HG03469 (cell line): ENCODE data around the gene DACT3.

ENCODE experiments used
- ATAC-seq: cut with Tn5 transposase; IDR thresholded peaks from one replicate; pipeline ENCODE4 v1.9.1; 2021; ENCODE audit warnings: mild to moderate bottlenecking, moderate library complexity, moderate number of reproducible peaks; ENCODE audit not compliant: unreplicated experiment

Gene DACT3

DNA sequence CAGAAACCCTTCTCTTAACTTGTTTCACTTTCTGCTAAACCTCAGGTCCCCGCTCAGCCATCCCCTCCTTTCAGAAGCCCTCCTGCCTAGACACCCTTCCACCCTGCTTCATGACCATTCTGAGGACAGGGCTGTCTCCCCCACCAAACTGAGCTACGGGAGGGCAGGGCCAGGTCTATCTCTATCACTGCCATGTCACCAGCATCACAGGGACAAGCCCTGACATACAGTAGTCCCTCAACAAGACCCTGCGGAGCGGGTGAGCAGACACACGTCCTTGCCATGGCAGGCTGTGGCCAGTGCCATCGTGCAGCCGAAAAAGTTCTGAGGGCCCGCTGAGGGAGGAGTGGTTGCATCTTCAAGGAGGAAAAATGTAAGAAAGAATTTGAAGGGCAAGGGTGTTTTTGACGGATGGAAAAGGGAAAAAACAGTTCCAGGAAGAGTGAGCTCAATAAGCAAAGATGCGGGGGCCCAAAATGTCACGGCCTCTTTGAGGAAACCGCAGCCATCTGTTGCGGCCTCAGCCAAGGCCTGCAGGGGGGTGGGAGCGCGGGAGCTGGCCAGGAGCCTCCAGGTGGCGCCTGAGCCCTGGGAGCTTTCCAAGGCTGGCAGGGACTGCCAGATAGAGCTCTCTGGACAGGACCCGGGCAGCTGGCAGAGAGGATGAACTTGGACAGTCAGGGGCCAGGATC lies 44.2 kb downstream of the DACT3 start:
- no peak for ATAC-seq

DNA sequence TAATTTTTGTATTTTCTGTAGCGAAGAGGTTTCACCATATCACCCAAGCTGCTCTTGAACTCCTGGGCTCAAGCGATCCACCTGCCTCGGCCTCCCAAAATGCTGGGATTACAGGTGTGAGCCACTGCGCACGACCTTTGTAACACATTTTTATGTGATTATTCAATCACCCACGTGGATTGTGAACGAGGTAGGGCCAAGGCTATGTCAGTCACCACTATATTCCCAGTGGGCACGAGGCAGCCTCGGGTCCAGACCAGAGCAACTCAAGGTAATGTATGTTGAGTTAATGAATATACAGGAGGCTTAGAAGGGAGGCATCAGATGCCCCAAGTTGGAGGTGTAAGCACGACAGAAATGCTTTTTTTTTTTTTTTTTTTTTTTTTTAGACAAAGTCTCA lies 45.0 kb downstream of the DACT3 start:
- no peak for ATAC-seq

DNA sequence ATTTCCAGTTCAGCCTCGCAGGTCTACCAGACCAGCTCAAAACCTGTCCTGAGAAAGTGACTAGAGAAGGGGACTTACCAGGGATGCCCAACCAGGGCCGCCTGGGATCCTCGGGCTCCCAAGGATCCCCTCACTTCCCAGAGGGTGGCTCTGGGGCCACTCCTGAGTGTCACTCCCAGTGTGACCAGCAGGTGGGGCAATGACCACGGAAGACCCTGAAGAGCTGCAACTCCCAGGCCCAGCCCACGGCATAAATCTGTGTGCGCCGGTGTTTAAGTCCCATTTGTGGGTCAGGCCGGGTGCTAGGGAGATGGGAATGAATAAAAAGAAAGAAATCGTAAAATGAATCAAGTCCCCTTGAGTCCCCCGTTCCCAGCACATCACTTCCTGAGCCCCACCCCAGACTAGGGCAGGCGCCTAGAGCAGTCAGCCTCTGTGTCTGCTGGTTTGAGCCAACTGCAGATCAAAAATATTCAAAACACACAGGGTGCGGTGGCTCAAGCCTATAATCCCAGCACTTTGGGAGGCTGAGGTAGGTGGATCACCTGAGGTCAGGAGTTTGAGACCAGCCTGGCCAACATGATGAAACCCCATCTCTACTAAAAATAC lies 46.8 kb downstream of the DACT3 start:
- ATAC-seq: no peak

DNA sequence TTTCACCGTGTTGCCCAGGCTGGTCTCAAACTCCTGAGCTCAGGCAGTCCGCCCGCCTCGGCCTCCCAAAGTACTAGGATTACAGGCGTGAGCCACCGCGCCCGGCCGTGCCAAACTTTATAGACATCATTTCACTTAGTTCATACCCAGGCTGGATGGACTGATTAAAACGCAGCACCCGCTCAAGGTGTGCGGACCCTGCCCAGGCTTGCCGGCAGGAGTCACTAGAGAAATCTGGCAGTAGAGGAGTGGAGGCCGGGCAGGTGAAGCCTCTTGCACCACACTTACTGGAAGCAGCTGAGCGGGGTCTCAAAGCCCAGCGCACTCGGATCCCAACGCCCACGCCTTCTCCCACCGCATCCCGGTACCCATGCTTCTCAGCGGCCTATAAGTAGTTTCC lies 47.5 kb downstream of the DACT3 start:
- no peak for ATAC-seq

DNA sequence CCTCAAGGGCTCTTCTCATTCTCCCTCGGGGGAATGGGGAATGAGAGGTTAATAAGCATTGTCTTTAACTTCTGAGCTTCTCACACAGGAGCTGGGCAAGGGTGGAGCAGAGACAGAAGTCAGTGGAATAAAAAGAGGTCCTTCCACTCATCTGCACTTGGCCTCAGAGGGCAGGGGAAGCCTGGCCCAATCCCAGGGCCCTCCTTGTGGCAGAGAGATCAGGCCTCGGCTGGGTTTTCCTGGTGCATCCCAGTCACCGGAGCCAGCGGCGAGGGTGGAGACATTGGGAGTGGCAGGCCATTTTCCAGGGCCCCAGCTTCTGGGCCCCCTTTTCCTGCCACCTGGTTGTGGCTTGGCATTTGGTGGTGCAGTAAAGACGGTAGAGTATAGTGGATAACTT lies 49.2 kb downstream of the DACT3 start:
- no peak for ATAC-seq

DNA sequence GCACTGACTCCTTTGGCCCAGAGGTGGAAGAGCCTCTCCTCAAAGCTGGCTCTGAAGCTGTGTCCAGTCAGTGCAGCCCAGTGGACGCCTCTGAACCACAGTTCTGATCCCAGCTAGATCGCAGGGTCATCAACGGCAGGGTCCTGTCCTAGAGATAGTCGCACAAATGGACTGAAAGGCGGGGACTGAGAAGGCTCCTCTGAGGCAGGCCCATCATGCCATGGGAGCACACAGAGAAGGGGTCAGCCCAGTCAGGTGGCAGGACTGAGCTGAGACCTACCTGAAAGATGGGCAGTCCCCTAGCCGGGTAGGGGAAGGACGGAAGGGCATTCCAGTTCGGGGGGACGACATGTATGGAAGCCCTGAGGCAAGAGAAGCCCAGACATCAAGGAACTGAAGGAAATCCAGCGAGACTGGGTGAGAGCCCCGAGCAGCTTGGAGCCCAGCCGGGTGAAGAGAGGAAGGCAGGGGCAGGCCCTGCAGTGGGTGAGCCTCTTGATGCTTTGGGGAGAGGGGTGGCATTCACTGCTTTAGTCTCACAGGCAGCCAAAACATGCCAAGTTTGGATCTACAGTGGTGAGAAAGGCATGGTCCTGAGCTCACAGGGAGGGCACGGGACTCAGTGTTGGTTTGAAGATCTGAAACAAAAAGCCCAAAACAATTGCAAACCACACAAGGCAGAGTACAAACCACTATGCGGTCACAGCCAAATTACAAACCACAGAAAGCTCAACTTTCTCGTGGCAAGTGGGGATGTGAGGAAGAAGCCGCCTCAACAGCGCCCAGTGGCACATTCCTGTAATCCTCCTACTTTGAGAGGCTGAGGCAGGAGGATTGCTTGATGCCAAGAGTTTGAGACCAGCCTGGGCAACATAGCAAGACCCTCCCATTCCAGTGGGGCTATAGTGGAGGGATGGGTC lies 49.9 kb downstream of the DACT3 start:
- ATAC-seq: no peak

DNA sequence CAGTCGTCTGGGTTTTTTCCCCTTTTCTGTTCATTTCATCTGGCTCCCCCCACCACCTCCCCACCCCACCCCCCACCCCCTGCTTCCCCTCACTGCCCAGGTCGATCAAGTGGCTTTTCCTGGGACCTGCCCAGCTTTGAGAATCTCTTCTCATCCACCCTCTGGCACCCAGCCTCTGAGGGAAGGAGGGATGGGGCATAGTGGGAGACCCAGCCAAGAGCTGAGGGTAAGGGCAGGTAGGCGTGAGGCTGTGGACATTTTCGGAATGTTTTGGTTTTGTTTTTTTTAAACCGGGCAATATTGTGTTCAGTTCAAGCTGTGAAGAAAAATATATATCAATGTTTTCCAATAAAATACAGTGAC lies 50.6 kb downstream of the DACT3 start:
- ATAC-seq: no peak

DNA sequence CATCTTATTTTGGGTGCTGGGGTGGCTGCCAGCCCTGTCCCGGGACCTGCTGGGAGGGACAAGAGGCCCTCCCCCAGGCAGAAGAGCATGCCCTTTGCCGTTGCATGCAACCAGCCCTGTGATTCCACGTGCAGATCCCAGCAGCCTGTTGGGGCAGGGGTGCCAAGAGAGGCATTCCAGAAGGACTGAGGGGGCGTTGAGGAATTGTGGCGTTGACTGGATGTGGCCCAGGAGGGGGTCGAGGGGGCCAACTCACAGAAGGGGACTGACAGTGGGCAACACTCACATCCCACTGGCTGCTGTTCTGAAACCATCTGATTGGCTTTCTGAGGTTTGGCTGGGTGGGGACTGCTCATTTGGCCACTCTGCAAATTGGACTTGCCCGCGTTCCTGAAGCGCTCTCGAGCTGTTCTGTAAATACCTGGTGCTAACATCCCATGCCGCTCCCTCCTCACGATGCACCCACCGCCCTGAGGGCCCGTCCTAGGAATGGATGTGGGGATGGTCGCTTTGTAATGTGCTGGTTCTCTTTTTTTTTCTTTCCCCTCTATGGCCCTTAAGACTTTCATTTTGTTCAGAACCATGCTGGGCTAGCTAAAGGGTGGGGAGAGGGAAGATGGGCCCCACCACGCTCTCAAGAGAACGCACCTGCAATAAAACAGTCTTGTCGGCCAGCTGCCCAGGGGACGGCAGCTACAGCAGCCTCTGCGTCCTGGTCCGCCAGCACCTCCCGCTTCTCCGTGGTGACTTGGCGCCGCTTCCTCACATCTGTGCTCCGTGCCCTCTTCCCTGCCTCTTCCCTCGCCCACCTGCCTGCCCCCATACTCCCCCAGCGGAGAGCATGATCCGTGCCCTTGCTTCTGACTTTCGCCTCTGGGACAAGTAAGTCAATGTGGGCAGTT lies 51.2 kb downstream of the DACT3 start:
- ATAC-seq: no peak

DNA sequence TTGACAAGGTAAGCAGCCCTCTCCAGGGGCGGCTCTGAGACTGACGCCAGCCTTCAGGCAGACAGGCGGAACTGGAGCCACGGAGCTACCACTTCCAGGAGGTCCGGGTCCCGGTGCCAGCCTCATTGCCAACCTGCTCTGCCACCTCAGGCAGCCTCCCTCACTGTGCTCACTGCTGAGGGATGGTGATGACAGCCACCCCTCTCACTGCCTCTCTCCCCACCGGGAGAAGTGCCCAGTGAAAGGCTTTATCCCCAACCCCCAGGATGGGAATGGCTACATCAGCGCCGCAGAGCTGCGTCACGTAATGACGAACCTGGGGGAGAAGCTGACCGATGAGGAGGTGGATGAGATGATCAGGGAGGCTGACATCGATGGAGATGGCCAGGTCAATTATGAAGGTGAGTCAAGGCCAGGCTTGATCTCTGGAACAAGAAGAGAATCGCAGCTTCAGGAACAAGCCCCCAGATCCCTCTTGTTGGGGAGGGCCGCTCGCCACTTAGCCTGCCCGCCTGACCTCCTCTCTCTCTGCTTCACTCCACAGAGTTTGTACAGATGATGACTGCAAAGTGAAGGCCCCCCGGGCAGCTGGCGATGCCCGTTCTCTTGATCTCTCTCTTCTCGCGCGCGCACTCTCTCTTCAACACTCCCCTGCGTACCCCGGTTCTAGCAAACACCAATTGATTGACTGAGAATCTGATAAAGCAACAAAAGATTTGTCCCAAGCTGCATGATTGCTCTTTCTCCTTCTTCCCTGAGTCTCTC lies 52.2 kb downstream of the DACT3 start:
- no peak for ATAC-seq

DNA sequence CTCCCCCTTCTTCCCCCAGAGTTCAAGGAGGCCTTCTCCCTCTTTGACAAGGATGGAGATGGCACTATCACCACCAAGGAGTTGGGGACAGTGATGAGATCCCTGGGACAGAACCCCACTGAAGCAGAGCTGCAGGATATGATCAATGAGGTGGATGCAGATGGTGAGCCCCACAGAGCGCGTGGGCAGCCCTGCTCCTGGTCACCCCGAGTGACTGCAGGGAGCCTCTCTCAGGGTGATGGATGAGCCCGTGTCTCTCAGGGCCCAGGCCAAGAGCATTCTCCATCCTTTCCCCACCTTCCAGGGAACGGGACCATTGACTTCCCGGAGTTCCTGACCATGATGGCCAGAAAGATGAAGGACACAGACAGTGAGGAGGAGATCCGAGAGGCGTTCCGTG lies 52.8 kb downstream of the DACT3 start:
- ATAC-seq: no peak

DNA sequence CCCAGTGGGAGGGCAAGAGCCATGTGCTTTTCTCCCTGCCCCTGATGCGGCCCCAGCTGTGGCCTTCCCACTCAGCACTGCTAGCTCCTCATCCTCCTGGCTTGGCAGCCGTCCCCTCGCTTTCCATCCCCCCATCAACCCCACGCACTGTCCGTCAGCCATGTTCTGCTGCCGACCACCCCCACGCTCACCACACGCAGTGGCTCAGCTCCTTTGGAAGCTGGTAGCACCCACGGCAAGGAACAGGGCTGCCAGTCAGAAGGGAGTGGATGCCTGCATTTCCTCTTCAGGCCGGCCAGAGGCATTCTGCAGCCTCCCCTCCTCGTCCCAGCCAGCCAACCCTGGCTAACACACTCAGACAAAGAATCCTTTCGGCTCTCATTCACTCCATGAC lies 53.5 kb downstream of the DACT3 start:
- ATAC-seq: no peak

DNA sequence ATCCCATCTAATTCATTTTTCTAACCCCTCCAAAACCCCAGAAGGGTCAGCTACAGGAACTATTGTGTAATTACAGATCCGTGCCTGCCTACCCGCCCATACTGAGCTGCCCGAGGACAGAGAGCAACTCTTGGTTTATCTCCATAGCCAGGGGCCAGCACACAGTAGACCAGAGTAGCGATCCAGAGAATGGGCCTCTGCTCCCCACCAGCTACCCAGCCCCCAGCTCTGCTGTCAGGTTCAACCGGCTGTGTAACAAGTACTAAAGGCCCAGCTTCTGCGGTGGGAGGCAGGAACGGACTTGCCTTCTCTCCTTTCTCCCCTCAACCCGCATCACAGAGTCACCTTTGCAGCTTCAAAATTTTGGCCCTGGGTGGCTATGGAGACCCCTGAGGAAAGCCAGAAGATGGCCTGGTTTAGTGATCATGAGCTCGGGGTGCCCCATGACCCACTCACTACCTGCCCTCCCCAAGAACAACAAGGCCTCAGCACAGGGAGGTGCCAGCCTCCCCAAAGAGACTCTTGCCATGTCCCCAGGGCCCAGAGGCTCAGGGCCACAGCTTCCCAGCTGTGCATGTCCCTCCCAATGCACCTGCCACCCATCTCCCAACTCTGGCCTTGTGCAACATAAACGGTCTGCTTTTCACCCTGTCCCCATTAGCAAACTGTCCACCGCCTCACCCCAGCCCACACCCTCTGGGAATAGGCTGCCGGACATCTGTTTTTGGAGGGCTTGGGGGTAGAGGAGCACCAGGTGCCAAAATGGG lies 54.1 kb downstream of the DACT3 start:
- no peak for ATAC-seq

DNA sequence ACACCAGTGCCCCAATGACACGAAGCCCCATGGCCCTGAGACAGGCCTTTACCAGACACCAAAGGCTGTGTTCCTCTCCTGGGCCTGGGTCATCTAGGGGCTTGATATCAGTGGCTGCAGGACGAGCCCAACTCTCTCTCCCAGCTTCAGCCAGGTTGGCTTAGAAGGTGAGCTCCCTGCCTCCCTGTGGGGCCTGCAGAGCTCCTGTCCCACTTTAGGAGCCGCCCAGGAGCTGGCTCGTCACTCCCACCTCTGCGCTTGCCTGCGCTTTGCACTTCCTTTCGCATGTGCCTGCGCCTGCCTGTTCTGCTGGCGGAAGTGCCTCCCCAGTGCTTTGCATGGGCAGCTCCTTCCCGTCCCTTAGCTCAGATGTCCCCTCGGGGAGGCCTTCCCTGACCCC lies 55.0 kb downstream of the DACT3 start:
- ATAC-seq: no peak

DNA sequence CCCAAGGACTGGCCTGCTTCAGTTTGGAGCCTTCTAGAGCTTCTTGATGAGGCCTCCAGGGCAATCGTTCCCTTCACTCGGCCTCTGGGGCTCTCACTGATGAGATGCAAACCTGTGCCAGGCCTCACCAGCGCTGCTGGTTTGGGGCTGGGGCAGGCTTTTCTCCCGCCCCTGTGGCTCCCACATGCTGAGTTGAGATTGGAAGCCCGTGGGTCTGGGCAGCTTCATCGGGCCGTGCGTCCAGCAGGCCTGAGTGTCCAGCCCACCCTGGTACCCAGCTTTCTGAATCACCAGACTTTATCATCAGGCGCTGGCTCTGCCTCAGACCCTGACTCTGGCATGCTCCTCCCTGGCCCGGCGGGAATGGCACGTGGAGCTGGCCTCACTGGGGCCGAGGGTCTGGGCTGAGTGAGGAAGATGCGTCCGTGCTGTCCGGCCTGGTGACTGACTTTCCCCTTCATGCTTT lies 55.6 kb downstream of the DACT3 start:
- no peak for ATAC-seq

DNA sequence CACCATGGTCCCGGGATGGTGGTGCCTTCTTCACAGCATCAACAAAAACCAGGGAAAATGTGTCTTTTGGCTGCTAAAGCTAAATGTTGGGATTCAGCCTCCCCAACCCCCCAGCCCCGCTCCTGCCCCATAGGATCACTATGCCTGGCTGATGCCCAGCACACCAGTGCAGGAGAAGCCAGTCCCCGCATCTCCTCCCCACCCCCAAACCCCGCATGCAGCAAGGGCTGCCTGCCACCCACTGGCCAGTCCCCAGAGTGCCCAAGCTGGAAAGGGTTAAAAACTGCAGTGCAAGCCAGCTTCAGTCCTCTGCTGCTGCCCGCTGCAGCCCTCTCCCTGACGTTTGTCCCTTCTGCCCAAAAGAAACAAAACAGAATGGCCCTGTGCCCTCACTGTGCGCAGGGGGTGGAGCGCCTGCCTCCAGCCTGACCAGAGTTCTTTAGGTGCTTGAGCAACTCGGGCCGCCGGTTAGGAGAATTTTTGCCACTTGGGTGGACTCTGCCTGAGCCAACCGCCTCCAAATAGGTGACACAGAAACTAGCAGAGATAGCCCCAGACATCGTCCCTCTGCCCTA lies 56.1 kb downstream of the DACT3 start:
- ATAC-seq: no peak

DNA sequence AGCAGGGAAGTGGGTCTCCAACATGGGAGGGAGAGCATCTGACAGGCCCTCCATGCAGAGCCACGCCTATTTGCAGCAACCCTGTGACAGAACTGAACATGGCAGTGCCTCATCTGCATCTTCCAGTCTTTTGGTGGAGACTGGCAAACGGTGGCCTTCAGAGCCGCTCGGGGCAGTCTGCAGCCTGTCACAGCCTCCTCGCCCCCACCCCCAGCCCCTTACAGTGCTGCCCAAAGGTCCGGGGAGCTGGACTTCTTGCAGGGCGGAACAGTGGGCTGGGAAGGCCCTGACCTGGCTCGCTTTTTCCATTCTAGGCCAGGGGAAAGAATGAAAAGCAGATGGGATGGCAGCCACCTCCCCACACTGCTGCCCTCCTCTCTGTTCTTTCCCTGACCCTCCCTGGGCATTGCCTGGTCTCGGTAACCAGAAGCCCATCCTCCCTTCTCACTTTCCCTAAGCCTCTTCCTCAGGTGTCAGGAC lies 57.2 kb downstream of the DACT3 start:
- no peak for ATAC-seq

DNA sequence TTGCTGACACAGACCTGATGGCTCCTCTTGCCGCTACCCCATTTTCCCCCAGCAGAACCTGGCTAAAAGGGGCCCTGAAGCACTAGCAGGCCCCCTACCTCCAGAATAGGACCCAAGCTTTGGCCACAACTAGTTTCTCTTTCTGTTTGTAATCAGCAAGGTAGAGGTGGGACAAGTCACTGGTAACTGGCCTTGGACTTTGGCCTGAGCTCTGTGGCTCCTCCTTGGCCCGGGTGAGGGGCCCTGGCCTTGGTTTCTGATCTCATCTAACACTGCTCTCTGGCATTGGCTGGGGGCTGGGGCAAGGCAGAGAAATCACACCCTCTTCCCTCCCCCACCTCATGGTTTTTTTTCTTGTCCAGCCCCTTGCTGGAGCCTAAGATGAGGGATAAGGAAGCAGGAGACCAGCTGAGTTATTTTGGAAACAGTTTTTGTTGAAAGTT lies 57.8 kb downstream of the DACT3 start:
- no peak for ATAC-seq

DNA sequence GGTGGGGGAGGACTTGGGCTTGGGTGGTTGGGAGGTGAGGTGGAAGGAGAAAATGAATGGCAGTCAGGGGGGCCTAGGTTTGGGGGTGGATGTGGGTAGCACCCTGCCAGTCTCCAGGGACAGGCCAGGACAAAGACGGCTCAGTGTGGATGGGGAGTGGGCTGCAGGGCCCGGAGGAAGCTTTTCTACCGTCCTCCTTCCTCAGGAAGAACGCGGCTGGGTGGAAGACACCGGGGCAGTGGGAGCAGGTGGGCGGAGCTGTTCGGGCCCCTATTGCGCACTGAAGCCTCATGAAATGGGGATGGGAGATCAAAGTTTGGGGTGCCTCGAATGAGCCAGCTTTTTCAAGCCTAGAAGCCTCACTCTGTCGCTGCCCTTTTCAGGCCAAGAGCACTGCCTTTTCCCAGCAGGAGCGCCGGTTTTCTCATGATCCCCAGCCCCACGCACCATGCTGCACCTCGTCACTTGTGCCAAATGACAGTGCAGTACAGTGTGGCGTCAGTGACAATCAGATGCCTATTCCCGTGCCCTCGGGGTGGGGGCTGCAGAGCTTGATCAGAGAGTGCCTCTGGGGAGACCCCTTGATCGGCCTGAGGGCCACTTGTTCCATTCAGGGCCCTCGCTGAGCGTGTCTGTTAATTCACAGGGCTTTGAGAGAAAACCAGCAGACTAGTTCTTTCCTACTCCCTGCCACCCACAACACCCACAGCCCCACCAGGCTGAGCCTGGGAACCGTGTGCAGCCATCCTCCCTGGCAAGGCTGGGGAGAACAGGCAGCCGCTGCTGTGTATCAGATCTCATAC lies 58.4 kb downstream of the DACT3 start:
- no peak for ATAC-seq
